Testis (tissue), 3 donors: ENCODE measurements around the gene TFCP2L1. TPM values are rescaled to one million over a fixed set of nuclear protein-coding genes. Genes with fewer than 3 reads are reported as not detected.
"Not testable (repeated sequence)": the region's sequence is repeated elsewhere in the genome, so short reads cannot be mapped to it uniquely, and the experiment has no call there.

Source experiments
- DNase-seq: peaks from one replicate; pipeline ENCODE4 v3.0.0-alpha.2; 2019
- H3K27ac ChIP-seq, 2 donors: fragments of 200-600 bp; sonication (generic); one replicate each; pipeline ENCODE4 v1.5.1; 2019
- H3K27me3 ChIP-seq: fragments of 200-600 bp; sonication (generic); one replicate; pipeline ENCODE4 v1.5.1; 2019
- H3K36me3 ChIP-seq: fragments of 200-600 bp; sonication (generic); one replicate; pipeline ENCODE4 v1.5.1; 2017; ENCODE audit warnings: low read depth; ENCODE audit errors: missing control alignments
- H3K4me1 ChIP-seq: fragments of 200-600 bp; sonication (generic); one replicate; pipeline ENCODE4 v1.5.1; 2019
- H3K4me3 ChIP-seq, 2 donors: fragments of 200-600 bp; sonication (generic); one replicate each; pipeline ENCODE4 v1.5.1; 2017 to 2019
- H3K9me3 ChIP-seq: fragments of 200-600 bp; sonication (generic); one replicate; pipeline ENCODE4 v1.5.1; 2017
- POLR2A ChIP-seq: fragments of 450-650 bp; IDR thresholded peaks from one replicate; pipeline ENCODE4 v1.6.1; 2017; ENCODE audit warnings: antibody characterized with exemption, mild to moderate bottlenecking, moderate library complexity
- WGBS, 2 donors: methylation state at CpG; one replicate each; pipeline ENCODE4 v1.1.5; 2018; 5-methylcytosine and 5-hydroxymethylcytosine counted together
- intact Hi-C: fragments of 100-400 bp; cut with DNase I; formaldehyde crosslinking; loops from one replicate; pipeline ENCODE4 v1.15.1; 2023; ENCODE audit warnings: low total_unique reads
- polyA plus RNA-seq: library from polyadenylated mRNA; stranded (reverse); fragments of 350-450 nt; fragmentation: Illumina TruSeq; extraction: RNeasy Lipid Tissue Mini Kit (QIAGEN cat#74804); gene quantifications from one replicate; pipeline ENCODE4 v1.2.3, GENCODE V29; 2014; ENCODE audit warnings: low read depth, low replicate concordance; ENCODE audit not compliant: insufficient read depth
- total RNA-seq, 2 donors: library from RNA; depleted of rRNA; stranded (reverse); fragments of >200 nt; gene quantifications; one replicate each; pipeline ENCODE4 v1.2.3, GENCODE V29; 2016
- TF ChIP-seq, protein P1 (sequence below), 3 experiments: fragments of 450-650 bp in 2 of 3; fragments of 200-600 bp in 1 of 3; sonication (generic) in 1 of 3; IDR thresholded peaks; one replicate each; pipeline ENCODE4 v1.5.1; 2016 to 2019; ENCODE audit warnings: antibody characterized with exemption in 3 of 3, mild to moderate bottlenecking in 2 of 3, moderate library complexity in 1 of 3

The TFCP2L1 gene
- total and polyA plus RNA-seq, 3 donors from 2014 or later, result 2.5 to 5.1 (median 3.1) TPM

DNA sequence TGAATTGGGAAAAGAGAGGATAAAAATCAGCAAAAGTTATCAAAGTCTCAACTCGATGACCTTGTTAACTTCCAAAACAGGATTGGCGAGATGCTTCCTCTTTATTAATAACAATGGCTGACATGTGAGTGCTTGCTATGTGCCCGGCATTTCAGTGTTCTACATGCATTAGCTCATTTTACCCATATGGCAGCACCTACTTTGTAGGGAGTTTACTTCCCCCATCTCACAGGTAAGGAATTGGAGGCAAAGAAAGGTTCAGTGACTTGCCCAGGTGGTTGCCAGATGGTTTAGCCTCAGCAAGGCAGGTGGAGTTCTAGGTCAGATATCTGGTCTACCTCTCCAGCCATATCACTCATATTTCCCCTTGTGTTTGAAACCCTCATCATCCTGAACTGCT is 12.4 kb downstream of the TFCP2L1 start:
- Histone ChIP-seq H3K36me3 (no peaks in the 10 kb centered on the region), H3K4me3 (no peak overlapping the region), H3K4me1 (no peaks in the 10 kb centered on the region), H3K9me3 (no peaks in the 10 kb centered on the region), H3K27ac (no peak overlapping the region), H3K27me3 (no peaks in the 10 kb centered on the region)
- intact Hi-C loops, result no loop called here
- TF ChIP-seq, protein P1, sequence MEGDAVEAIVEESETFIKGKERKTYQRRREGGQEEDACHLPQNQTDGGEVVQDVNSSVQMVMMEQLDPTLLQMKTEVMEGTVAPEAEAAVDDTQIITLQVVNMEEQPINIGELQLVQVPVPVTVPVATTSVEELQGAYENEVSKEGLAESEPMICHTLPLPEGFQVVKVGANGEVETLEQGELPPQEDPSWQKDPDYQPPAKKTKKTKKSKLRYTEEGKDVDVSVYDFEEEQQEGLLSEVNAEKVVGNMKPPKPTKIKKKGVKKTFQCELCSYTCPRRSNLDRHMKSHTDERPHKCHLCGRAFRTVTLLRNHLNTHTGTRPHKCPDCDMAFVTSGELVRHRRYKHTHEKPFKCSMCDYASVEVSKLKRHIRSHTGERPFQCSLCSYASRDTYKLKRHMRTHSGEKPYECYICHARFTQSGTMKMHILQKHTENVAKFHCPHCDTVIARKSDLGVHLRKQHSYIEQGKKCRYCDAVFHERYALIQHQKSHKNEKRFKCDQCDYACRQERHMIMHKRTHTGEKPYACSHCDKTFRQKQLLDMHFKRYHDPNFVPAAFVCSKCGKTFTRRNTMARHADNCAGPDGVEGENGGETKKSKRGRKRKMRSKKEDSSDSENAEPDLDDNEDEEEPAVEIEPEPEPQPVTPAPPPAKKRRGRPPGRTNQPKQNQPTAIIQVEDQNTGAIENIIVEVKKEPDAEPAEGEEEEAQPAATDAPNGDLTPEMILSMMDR (IDR thresholded peaks at IDR 0.05), result no peak
- no peak for TF ChIP-seq POLR2A
- WGBS, 2 donors, result 88 to 93% methylated on average over 3 of the region's 3 CpGs
- DNase-seq, result no peak

DNA sequence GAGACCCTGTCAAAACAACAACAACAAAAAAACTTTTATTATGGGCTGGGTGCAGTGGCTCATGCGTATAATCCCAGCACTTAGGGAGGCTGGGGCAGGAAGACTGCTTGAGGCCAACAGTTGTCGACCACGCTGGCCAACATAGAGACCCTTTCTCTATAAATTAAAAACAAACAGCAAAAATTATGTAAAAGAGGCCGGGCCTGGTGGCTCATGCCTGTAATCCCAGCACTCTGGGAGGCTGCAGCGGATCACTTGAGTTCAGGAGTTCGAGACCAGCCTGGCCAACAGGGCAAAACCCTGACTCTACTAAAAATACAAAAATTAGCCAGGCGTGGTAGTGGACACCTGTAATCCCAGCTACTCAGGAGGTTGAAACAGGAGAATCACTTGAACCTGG is 15.6 kb downstream of the TFCP2L1 start:
- intact Hi-C loops, DNase-seq, H3K4me1 ChIP-seq, H3K9me3 ChIP-seq, H3K27ac ChIP-seq, H3K27me3 ChIP-seq, H3K36me3 ChIP-seq, H3K4me3 ChIP-seq: not testable (repeated sequence)
- 87 to 96% methylated on average over 7 of the region's 7 CpGs for WGBS, 2 donors

DNA sequence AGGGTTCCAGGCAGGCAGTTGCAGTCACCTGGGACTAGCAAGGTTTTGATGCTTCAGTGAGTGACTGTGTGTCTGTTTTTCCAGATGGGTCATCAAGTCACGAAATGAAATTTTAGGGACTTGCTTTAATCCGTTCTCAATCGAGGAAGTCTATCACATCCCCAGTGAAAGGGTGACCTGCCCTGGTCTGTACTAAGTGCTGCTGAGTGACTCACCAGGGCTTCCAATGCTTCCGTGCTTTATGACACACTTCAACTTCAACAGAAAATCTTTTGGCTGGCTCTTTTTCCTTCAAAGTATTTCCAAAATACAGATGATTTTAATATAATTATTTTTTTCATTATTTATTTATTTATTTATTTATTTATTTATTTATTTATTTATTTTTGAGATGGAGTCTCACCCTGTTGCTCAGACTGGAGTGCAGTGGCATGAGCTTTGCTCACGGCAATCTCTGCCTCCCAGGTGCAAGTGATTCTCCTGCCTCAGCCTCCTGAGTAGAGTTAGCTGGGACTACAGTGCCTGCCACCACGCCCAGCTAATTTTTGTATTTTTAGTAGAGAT is 18.4 kb downstream of the TFCP2L1 start:
- no peak for TF ChIP-seq POLR2A
- TF ChIP-seq, protein P1 (IDR thresholded peaks at IDR 0.05), result no peak
- Histone ChIP-seq H3K9me3 (no peaks in the 10 kb centered on the region), H3K4me3 (no peak overlapping the region), H3K27me3 (no peaks in the 10 kb centered on the region), H3K36me3 (no peaks in the 10 kb centered on the region), H3K4me1 (no peaks in the 10 kb centered on the region), H3K27ac (no peak overlapping the region)
- WGBS, 2 donors, result 84 to 94% methylated on average over 6 of the region's 6 CpGs
- intact Hi-C loops, result no loop called here
- no peak for DNase-seq

DNA sequence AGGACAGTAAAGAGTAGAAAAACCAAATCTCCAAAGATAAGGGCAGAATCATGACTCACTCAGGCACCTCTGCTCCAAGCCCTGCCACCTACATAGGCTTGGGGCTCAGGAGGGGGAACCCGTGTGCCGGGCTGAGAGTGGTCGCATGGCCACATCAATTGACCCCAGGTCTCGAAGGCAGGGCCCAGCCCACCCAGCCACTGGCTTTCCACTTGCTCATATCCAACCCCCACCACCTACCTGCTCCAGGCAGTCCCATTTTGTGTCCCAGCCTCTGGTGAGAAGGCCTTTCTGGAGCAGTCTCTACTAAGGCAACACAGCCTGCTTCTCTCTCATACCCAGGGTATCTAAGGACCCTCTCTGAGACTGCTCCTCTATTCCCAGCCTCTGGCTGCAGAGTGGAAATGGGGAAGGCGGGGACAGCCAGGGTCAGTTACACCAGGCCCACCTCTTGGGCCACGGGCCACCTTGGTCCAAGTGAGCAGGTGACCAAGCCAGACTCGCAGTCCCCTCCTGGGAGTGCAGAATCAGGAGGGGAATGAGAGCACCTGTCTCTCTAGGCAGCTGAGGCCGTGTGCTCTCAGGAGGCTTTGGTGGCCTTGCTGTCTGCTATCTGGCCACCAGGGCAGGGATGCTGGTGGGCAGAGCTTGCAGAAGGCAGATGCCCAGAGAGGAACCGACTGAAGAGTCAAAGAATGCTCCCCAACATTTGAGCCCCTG is 20.8 kb downstream of the TFCP2L1 start:
- H3K27me3 ChIP-seq, result no peaks in the 10 kb centered on the region
- WGBS, 2 donors, result 75 to 91% methylated on average over 6 to 9 of the region's 9 CpGs
- no peak for DNase-seq
- peaks cover 11% of the 10 kb centered on the region for H3K4me1 ChIP-seq
- H3K9me3 ChIP-seq, result no peaks in the 10 kb centered on the region
- H3K4me3 ChIP-seq, result no peak overlapping the region
- TF ChIP-seq POLR2A, result no peak
- TF ChIP-seq, protein P1 (IDR thresholded peaks at IDR 0.05), result no peak
- intact Hi-C loops, result no loop called here
- H3K27ac ChIP-seq, result no peak overlapping the region
- no peaks in the 10 kb centered on the region for H3K36me3 ChIP-seq

DNA sequence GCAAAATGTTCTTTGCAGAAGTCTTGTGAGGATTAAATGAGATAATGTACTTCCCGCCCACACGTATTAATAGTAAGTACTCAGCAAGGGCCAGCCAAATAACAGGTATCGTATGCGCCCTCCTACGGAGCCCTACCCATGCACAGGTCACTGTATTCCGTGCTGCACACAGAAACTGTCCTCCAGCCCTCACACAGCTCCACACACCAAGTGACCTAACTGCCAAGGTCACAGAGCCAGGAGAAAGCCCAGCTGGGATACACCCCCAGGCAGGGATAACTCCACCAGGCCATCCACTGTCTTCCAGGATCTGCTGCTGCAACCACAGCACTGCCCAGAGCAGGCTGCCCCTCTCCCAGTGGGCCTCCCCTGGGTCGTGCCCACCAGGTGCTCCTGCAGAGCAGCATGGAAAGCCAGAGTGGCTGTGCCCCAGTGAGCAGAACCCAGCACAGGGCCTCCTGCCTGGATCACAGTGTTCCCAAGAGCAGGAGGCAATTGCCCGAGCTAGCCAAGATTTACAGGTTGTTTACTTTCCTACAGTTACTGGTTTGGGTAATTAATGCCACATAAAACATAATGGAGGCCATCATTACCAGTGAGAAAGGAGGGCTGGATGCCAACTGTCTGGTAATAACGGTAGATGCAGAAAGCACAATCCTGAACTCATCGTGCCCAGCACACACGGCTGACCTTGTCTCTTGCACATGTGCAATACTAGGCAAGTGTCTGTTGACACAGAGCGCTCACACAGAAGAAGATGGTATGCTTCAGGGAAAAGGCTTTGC is 24.4 kb downstream of the TFCP2L1 start:
- WGBS, 2 donors, result 45 to 61% methylated on average over 12 of the region's 12 CpGs
- H3K4me3 ChIP-seq, result no peak overlapping the region
- no peaks in the 10 kb centered on the region for H3K27me3 ChIP-seq
- no peaks in the 10 kb centered on the region for H3K36me3 ChIP-seq
- TF ChIP-seq, protein P1 (IDR thresholded peaks at IDR 0.05), result no peak
- TF ChIP-seq POLR2A, result no peak
- peak; percentile 18 for DNase-seq
- H3K27ac ChIP-seq, result no peak overlapping the region
- peaks cover 11% of the 10 kb centered on the region for H3K4me1 ChIP-seq
- intact Hi-C loops, result no loop called here
- no peaks in the 10 kb centered on the region for H3K9me3 ChIP-seq
